ENCODE data around the gene ACSL5.

Gene ACSL5

GRCh38 chr10:112343056-112343806 is 30.7 kb upstream of the ACSL5 start:
- no peak for TF ChIP-seq CTCF (IDR thresholded peaks at IDR 0.05; ENCODE audit: low read depth, low read length, missing control alignments)
- H3K4me3 ChIP-seq (ENCODE audit: low read depth, low read length) = no peak overlapping the region
- in situ Hi-C loops (cut with HindIII; ENCODE audit: low sequenced_read_pairs) = no loop called here
- no peak for DNase-seq (ENCODE audit: low read depth)

GRCh38 chr10:112344261-112344660 is 29.7 kb upstream of the ACSL5 start:
- in situ Hi-C loops (cut with HindIII; ENCODE audit: low sequenced_read_pairs) = no loop called here
- no peak for TF ChIP-seq CTCF (IDR thresholded peaks at IDR 0.05; ENCODE audit: low read depth, low read length, missing control alignments)
- H3K4me3 ChIP-seq (ENCODE audit: low read depth, low read length) = no peak overlapping the region
- DNase-seq (ENCODE audit: low read depth) = no peak

GRCh38 chr10:112345202-112345601 is 28.7 kb upstream of the ACSL5 start:
- TF ChIP-seq CTCF (IDR thresholded peaks at IDR 0.05; ENCODE audit: low read depth, low read length, missing control alignments) = no peak
- in situ Hi-C loops (cut with HindIII; ENCODE audit: low sequenced_read_pairs) = no loop called here

GRCh38 chr10:112345743-112346142 is 28.2 kb upstream of the ACSL5 start:
- TF ChIP-seq CTCF (IDR thresholded peaks at IDR 0.05; ENCODE audit: low read depth, low read length, missing control alignments) = no peak
- no peak for DNase-seq (ENCODE audit: low read depth)
- no peak overlapping the region for H3K4me3 ChIP-seq (ENCODE audit: low read depth, low read length)
- in situ Hi-C loops (cut with HindIII; ENCODE audit: low sequenced_read_pairs) = no loop called here

More at GRCh38 chr10:112345202-112345601, 28.7 kb upstream of the ACSL5 start:
- no peak overlapping the region for H3K4me3 ChIP-seq (ENCODE audit: low read depth, low read length)
- no peak for DNase-seq (ENCODE audit: low read depth)

GRCh38 chr10:112346774-112347173 is 27.1 kb upstream of the ACSL5 start:
- in situ Hi-C loops (cut with HindIII; ENCODE audit: low sequenced_read_pairs) = no loop called here
- no peak for TF ChIP-seq CTCF (IDR thresholded peaks at IDR 0.05; ENCODE audit: low read depth, low read length, missing control alignments)
- no peak for DNase-seq (ENCODE audit: low read depth)
- no peak overlapping the region for H3K4me3 ChIP-seq (ENCODE audit: low read depth, low read length)

GRCh38 chr10:112347709-112348671 is 25.9 kb upstream of the ACSL5 start:
- in situ Hi-C loops (cut with HindIII; ENCODE audit: low sequenced_read_pairs) = no loop called here
- no peak overlapping the region for H3K4me3 ChIP-seq (ENCODE audit: low read depth, low read length)
- no peak for TF ChIP-seq CTCF (IDR thresholded peaks at IDR 0.05; ENCODE audit: low read depth, low read length, missing control alignments)
- DNase-seq (ENCODE audit: low read depth) = no peak

All from astrocyte of the cerebellum (primary cell).